HepG2 (cell line): Measurements from ENCODE around the gene POU6F2.

Source experiments
- FOXK1 ChIP-seq: sonication (generic); formaldehyde crosslinking; IDR thresholded peaks from 2 replicates; pipeline ENCODE4 v1.4.0; 2020; ENCODE audit warnings: low read depth, missing genetic modification reagents, borderline replicate concordance
- HIC2 ChIP-seq: sonication (generic); formaldehyde crosslinking; IDR thresholded peaks from 2 replicates; pipeline ENCODE4 v1.9.0; 2022; ENCODE audit warnings: low read depth, missing genetic modification reagents
- NFATC3 ChIP-seq: sonication (generic); formaldehyde crosslinking; IDR thresholded peaks from 2 replicates; pipeline ENCODE4 v1.5.1; 2020; ENCODE audit warnings: mild to moderate bottlenecking, missing genetic modification reagents
- NR3C1 ChIP-seq: sonication (generic); formaldehyde crosslinking; IDR thresholded peaks from 2 replicates; pipeline ENCODE4 v1.4.0; 2020; ENCODE audit warnings: missing genetic modification reagents
- ZNF496 ChIP-seq: sonication (generic); formaldehyde crosslinking; IDR thresholded peaks from 2 replicates; pipeline ENCODE4 v1.8.1; 2023; ENCODE audit warnings: mild to moderate bottlenecking, moderate library complexity, missing genetic modification reagents; ENCODE audit not compliant: insufficient replicate concordance

GRCh38 chr7:39383136-39383535 is 405.4 kb downstream of the POU6F2 start:
- TF ChIP-seq FOXK1 (no peak), HIC2 (CRISPR knock-in tag) (no peak), NFATC3 (CRISPR knock-in tag) (no peak), ZNF496 (CRISPR knock-in tag) (no peak), NR3C1 (CRISPR knock-in tag) (no peak)
